Measurements from ENCODE around the gene SLC1A6.
"Not testable (repeated sequence)": the region's sequence is repeated elsewhere in the genome, so short reads cannot be mapped to it uniquely, and the experiment has no call there.

SLC1A6 gene

GRCh38 chr19:14979476-14980255, at the start of gene SLC1A6:
SLC1A6 (minus strand) TSS chr19:14979864; CDS start chr19:14972910, 6,954 bp downstream.
- DNase-seq (ENCODE audit: low read depth in 2 of 2) = no peak

GRCh38 chr19:15028490-15028889, 48.8 kb upstream of the SLC1A6 start:
- no peak for DNase-seq (ENCODE audit: low read depth in 2 of 2)

GRCh38 chr19:15025217-15025616, 45.6 kb upstream of the SLC1A6 start:
- no peak for DNase-seq (ENCODE audit: low read depth in 2 of 2)

- no peak for DNase-seq (ENCODE audit: low read depth in 2 of 2)
These were observed 43.1 kb upstream of the SLC1A6 start for GRCh38 chr19:15022752-15023151.

- no peak for DNase-seq (ENCODE audit: low read depth in 2 of 2)
These were observed 41.8 kb upstream of the SLC1A6 start for GRCh38 chr19:15021286-15022007.

- not testable (repeated sequence) for DNase-seq (ENCODE audit: low read depth in 2 of 2)
These were observed 39.2 kb upstream of the SLC1A6 start for GRCh38 chr19:15018836-15019235.

- DNase-seq (ENCODE audit: low read depth in 2 of 2) = no peak
These were observed 36.4 kb upstream of the SLC1A6 start for GRCh38 chr19:15015946-15016542.

GRCh38 chr19:15014579-15014978, 34.9 kb upstream of the SLC1A6 start:
- no peak for DNase-seq (ENCODE audit: low read depth in 2 of 2)

- no peak for DNase-seq (ENCODE audit: low read depth in 2 of 2)
These were observed 31.0 kb upstream of the SLC1A6 start for GRCh38 chr19:15010501-15011300.

GRCh38 chr19:15008308-15008707, 28.6 kb upstream of the SLC1A6 start:
- DNase-seq (ENCODE audit: low read depth in 2 of 2) = no peak

- DNase-seq (ENCODE audit: low read depth in 2 of 2) = no peak
These were observed 18.3 kb upstream of the SLC1A6 start for GRCh38 chr19:14997981-14998380.

GRCh38 chr19:14992780-14993179, 13.1 kb upstream of the SLC1A6 start:
- DNase-seq (ENCODE audit: low read depth in 2 of 2) = no peak

GRCh38 chr19:14985133-14985532, 5.5 kb upstream of the SLC1A6 start:
- no peak for DNase-seq (ENCODE audit: low read depth in 2 of 2)

- no peak for DNase-seq (ENCODE audit: low read depth in 2 of 2)
These were observed 1.4 kb downstream of the SLC1A6 start for GRCh38 chr19:14978161-14978776.

- DNase-seq (ENCODE audit: low read depth in 2 of 2) = no peak
These were observed 2.5 kb downstream of the SLC1A6 start for GRCh38 chr19:14977128-14977527.

GRCh38 chr19:14974488-14974887, 5.2 kb downstream of the SLC1A6 start:
- DNase-seq (ENCODE audit: low read depth in 2 of 2) = no peak

- no peak for DNase-seq (ENCODE audit: low read depth in 2 of 2)
These were observed 7.0 kb downstream of the SLC1A6 start for GRCh38 chr19:14972676-14973075.

- no peak for DNase-seq (ENCODE audit: low read depth in 2 of 2)
These were observed 8.2 kb downstream of the SLC1A6 start for GRCh38 chr19:14971474-14971873.

GRCh38 chr19:14968247-14968646, 11.4 kb downstream of the SLC1A6 start:
- DNase-seq (ENCODE audit: low read depth in 2 of 2) = no peak

GRCh38 chr19:14961956-14962685, 17.5 kb downstream of the SLC1A6 start:
- no peak for DNase-seq (ENCODE audit: low read depth in 2 of 2)

GRCh38 chr19:14959263-14959662, 20.4 kb downstream of the SLC1A6 start:
- no peak for DNase-seq (ENCODE audit: low read depth in 2 of 2)

Data from stimulated activated CD8-positive, alpha-beta memory T cell treated with anti-CD3 and anti-CD28 coated beads, Interleukin-15, amount 100 ng/mL, for 48 hours (primary cell).